ENCODE data around the gene TSPAN5.

DNA sequence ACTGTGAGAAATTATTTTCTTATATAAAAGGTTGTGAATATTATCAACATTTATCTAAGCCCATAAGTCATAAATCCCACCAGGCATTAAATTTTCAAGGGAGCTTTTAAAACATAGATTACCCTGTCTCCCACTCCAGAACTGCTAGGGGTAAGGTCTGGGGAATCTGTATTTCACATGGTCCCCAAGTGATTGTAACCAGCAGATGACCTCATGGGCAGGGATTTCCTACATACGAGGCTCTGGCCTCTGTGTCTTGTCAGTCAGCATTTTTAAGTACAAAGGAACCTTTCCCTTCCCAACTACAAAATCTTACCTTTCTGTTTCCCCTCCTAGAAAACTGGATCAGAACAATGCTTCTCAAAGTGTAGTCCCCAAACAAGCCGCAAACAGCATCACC is 188.6 kb downstream of the TSPAN5 start:
- TF ChIP-seq, protein P1, sequence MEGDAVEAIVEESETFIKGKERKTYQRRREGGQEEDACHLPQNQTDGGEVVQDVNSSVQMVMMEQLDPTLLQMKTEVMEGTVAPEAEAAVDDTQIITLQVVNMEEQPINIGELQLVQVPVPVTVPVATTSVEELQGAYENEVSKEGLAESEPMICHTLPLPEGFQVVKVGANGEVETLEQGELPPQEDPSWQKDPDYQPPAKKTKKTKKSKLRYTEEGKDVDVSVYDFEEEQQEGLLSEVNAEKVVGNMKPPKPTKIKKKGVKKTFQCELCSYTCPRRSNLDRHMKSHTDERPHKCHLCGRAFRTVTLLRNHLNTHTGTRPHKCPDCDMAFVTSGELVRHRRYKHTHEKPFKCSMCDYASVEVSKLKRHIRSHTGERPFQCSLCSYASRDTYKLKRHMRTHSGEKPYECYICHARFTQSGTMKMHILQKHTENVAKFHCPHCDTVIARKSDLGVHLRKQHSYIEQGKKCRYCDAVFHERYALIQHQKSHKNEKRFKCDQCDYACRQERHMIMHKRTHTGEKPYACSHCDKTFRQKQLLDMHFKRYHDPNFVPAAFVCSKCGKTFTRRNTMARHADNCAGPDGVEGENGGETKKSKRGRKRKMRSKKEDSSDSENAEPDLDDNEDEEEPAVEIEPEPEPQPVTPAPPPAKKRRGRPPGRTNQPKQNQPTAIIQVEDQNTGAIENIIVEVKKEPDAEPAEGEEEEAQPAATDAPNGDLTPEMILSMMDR (IDR thresholded peaks at IDR 0.05; ENCODE audit: insufficient read depth, low read depth, low read length): no peak
- TF ChIP-seq EZH2 (IDR thresholded peaks at IDR 0.05; ENCODE audit: insufficient read depth, low read length): no peak
